H1 (cell line): ENCODE data around the gene PLXNA3.

Source experiments
- ASH2L ChIP-seq: fragments of 200-600, 300-600 bp; sonication (generic); IDR thresholded peaks from one replicate; pipeline ENCODE4 v1.7.1; 2017; ENCODE audit warnings: low read length
- ATF3 ChIP-seq: IDR thresholded peaks from 2 replicates; pipeline ENCODE4 v1.6.1; 2011; ENCODE audit warnings: low read depth, mild to moderate bottlenecking, low read length; ENCODE audit not compliant: insufficient read depth
- CTCF ChIP-seq, 3 experiments: IDR thresholded peaks; 1 replicate in 2 of 3; 2 replicates in 1 of 3; pipeline versions ENCODE4 v1.5.1 to v1.6.1; 2011; ENCODE audit warnings: low read length in 3 of 3, mild to moderate bottlenecking in 3 of 3, inconsistent platforms in 2 of 3, low read depth in 1 of 3, moderate library complexity in 1 of 3; ENCODE audit not compliant: insufficient read depth in 1 of 3; ENCODE audit errors: control extremely low read depth in 1 of 3
- KDM1A ChIP-seq: fragments of 200-600, 300-600 bp; sonication (generic); IDR thresholded peaks from 2 replicates; pipeline ENCODE4 v1.7.1; 2016; ENCODE audit warnings: mild to moderate bottlenecking, low read length, borderline replicate concordance
- POLR2A ChIP-seq, 2 experiments: IDR thresholded peaks; 1 replicate in 1 of 2; 2 replicates in 1 of 2; pipeline ENCODE4 v1.6.1; 2011; ENCODE audit warnings: low read depth in 2 of 2, low read length in 2 of 2, mild to moderate bottlenecking in 2 of 2; ENCODE audit errors: control extremely low read depth in 1 of 2
- RAD21 ChIP-seq, 2 experiments: IDR thresholded peaks in 1 of 2; conservative IDR thresholded peaks in 1 of 2; 2 replicates each; pipeline ENCODE4 v1.6.1; 2011; ENCODE audit warnings: low read depth in 2 of 2, low read length in 2 of 2, improper control_type of control experiment in 1 of 2, inconsistent platforms in 1 of 2, mild to moderate bottlenecking in 1 of 2, moderate library complexity in 1 of 2
- RBBP5 ChIP-seq: IDR thresholded peaks from 2 replicates; pipeline ENCODE4 v1.7.1; 2012; ENCODE audit warnings: low read depth, mild to moderate bottlenecking, inconsistent platforms, low read length, moderate library complexity, borderline replicate concordance
- SP1 ChIP-seq: IDR thresholded peaks from 2 replicates; pipeline ENCODE4 v1.6.1; 2011; ENCODE audit warnings: low read depth, low read length

- TF ChIP-seq ASH2L (no peak), CTCF (IDR thresholded peaks at IDR 0.05; ENCODE audit: control extremely low read depth in 1 of 3, insufficient read depth in 1 of 3, low read depth in 1 of 3, low read length in 3 of 3) (no peak), RBBP5 (no peak), POLR2A (IDR thresholded peaks at IDR 0.05; ENCODE audit: control extremely low read depth in 1 of 2, low read depth in 2 of 2, low read length in 2 of 2) (no peak), SP1 (no peak), KDM1A (no peak), RAD21 (IDR thresholded peaks at IDR 0.05 in 1 of 2, conservative IDR thresholded peaks at IDR 0.05 in 1 of 2; ENCODE audit: low read depth in 2 of 2, low read length in 2 of 2) (no peak), ATF3 (no peak)
Measured at GRCh38 chrX:154441564-154441963, 16.5 kb upstream of the PLXNA3 start.
